CD14-positive monocyte (primary cell): Measurements from ENCODE around the gene GSTM2. TPM values are rescaled to one million over a fixed set of nuclear protein-coding genes. Genes with fewer than 3 reads are reported as not detected.

Source experiments
- DNase-seq, 3 donors: peaks; one replicate each; pipeline ENCODE4 v3.0.0-alpha.2; 2011 to 2022
- H2AFZ ChIP-seq: 2 replicates; pipeline ENCODE4 v1.6.0; 2012; ENCODE audit warnings: mild to moderate bottlenecking, low read depth, low read length, inconsistent platforms; ENCODE audit not compliant: insufficient read depth, poor library complexity, severe bottlenecking
- H3K27ac ChIP-seq, 2 donors: 1 replicate in 1 of 2; 2 replicates in 1 of 2; pipeline ENCODE4 v1.5.1; 2012 to 2013; ENCODE audit warnings: low read length in 2 of 2, control low read depth in 1 of 2, inconsistent platforms in 1 of 2, low read depth in 1 of 2, mild to moderate bottlenecking in 1 of 2
- H3K27me3 ChIP-seq, 2 donors: one replicate each; pipeline versions ENCODE4 v1.6.0 to v1.6.1; 2011 to 2013; ENCODE audit warnings: low read length in 2 of 2; ENCODE audit not compliant: control insufficient read depth in 2 of 2, insufficient read depth in 2 of 2
- H3K36me3 ChIP-seq, 2 donors: replicated peaks in 1 of 2; 1 replicate in 1 of 2; 2 replicates in 1 of 2; pipeline versions ENCODE4 v1.5.1 to v1.6.1; 2012 to 2013; ENCODE audit warnings: low read length in 2 of 2, control low read depth in 1 of 2, inconsistent platforms in 1 of 2, mild to moderate bottlenecking in 1 of 2; ENCODE audit not compliant: insufficient read depth in 2 of 2, control insufficient read depth in 1 of 2
- H3K4me1 ChIP-seq, 2 donors: 1 replicate in 1 of 2; 2 replicates in 1 of 2; pipeline versions ENCODE4 v1.5.1 to v1.6.1; 2012 to 2013; ENCODE audit warnings: low read length in 2 of 2, control low read depth in 1 of 2, inconsistent platforms in 1 of 2, mild to moderate bottlenecking in 1 of 2, moderate library complexity in 1 of 2; ENCODE audit not compliant: insufficient read depth in 2 of 2, control insufficient read depth in 1 of 2
- H3K4me2 ChIP-seq: replicated peaks from 2 replicates; pipeline ENCODE3; 2012; ENCODE audit warnings: low read length, moderate library complexity, mild to moderate bottlenecking; ENCODE audit not compliant: poor library complexity, severe bottlenecking; ENCODE audit errors: extremely low read depth
- H3K4me3 ChIP-seq, 3 experiments: fragments of 200-600 bp in 1 of 3; sonication (generic) in 1 of 3; replicated peaks in 1 of 3; 1 replicate in 2 of 3; 2 replicates in 1 of 3; pipeline ENCODE4 v1.5.1; 2011 to 2013; ENCODE audit warnings: low read length in 3 of 3, mild to moderate bottlenecking in 3 of 3, control low read depth in 2 of 3, low read depth in 2 of 3, inconsistent platforms in 1 of 3, moderate library complexity in 1 of 3
- H3K79me2 ChIP-seq: 2 replicates; pipeline ENCODE4 v1.6.0; 2012; ENCODE audit warnings: mild to moderate bottlenecking, control low read depth, inconsistent platforms, low read length, moderate library complexity; ENCODE audit not compliant: insufficient read depth
- H3K9ac ChIP-seq: 2 replicates; pipeline ENCODE4 v1.6.0; 2017; ENCODE audit warnings: low read length, mild to moderate bottlenecking; ENCODE audit not compliant: insufficient read depth, poor library complexity, severe bottlenecking
- H3K9me3 ChIP-seq, 2 donors: replicated peaks in 1 of 2; 1 replicate in 1 of 2; 2 replicates in 1 of 2; pipeline versions ENCODE4 v1.5.1 to v1.6.1; 2012 to 2013; ENCODE audit warnings: low read length in 2 of 2, control low read depth in 1 of 2; ENCODE audit not compliant: control insufficient read depth in 1 of 2, insufficient read depth in 1 of 2
- H4K20me1 ChIP-seq: 2 replicates; pipeline ENCODE4 v1.6.0; 2012; ENCODE audit warnings: mild to moderate bottlenecking, low read length, control low read depth, moderate library complexity; ENCODE audit not compliant: insufficient read depth
- H3K27ac Mint-ChIP-seq, 7 donors: one replicate each; pipeline ENCODE4 v1.8.0; 2020; ENCODE audit warnings: mild to moderate bottlenecking in 7 of 7, mixed read lengths in 7 of 7, moderate library complexity in 6 of 7, inconsistent platforms in 2 of 7
- H3K27me3 Mint-ChIP-seq, 3 donors: one replicate each; pipeline ENCODE4 v1.8.0; 2021 to 2022; ENCODE audit warnings: low read depth in 3 of 3, mild to moderate bottlenecking in 3 of 3, mixed read lengths in 3 of 3, moderate library complexity in 3 of 3, inconsistent platforms in 1 of 3
- H3K36me3 Mint-ChIP-seq, 2 donors: one replicate each; pipeline ENCODE4 v1.8.0; 2020; ENCODE audit warnings: mixed read lengths in 2 of 2, inconsistent platforms in 1 of 2, mild to moderate bottlenecking in 1 of 2
- H3K4me1 Mint-ChIP-seq: one replicate; pipeline ENCODE4 v1.8.0; 2020; ENCODE audit warnings: mild to moderate bottlenecking, mixed read lengths
- H3K4me3 Mint-ChIP-seq, 2 donors: one replicate each; pipeline ENCODE4 v1.8.0; 2020; ENCODE audit warnings: mild to moderate bottlenecking in 2 of 2, mixed read lengths in 2 of 2, moderate library complexity in 1 of 2
- H3K9me3 Mint-ChIP-seq, 7 donors: one replicate each; pipeline ENCODE4 v1.8.0; 2020 to 2022; ENCODE audit warnings: mixed read lengths in 7 of 7, mild to moderate bottlenecking in 6 of 7, moderate library complexity in 6 of 7, inconsistent platforms in 2 of 7
- CTCF ChIP-seq: fragments of 200-600 bp; IDR thresholded peaks from one replicate; pipeline ENCODE4 v1.8.0; 2022; ENCODE audit warnings: antibody characterized with exemption, mild to moderate bottlenecking
- WGBS: methylation state at CpG from one replicate; pipeline ENCODE4 v1.1.5; 2013; ENCODE audit warnings: missing lambda C conversion rate; ENCODE audit not compliant: insufficient coverage; 5-methylcytosine and 5-hydroxymethylcytosine counted together
- intact Hi-C, 2 donors: fragments of 100-400 bp; cut with micrococcal nuclease; formaldehyde crosslinking; loops; one replicate each; pipeline versions ENCODE4 v1.15.0 to v1.15.1; 2023
- polyA plus RNA-seq, 3 donors: library from polyadenylated mRNA; depleted of rRNA in 1 of 3; unstranded in 2 of 3; stranded (reverse) in 1 of 3; fragments of 300-500 nt in 2 of 3; fragments of >200 nt in 1 of 3; fragmentation: Illumina TruSeq in 2 of 3; gene quantifications; 1 replicate in 2 of 3; 2 replicates in 1 of 3; pipeline ENCODE4 v1.2.3, GENCODE V29; 2012 to 2021

GSTM2 gene
- polyA plus RNA-seq, 3 donors: 1.5 to 12.0 (median 6.3) TPM

- H4K20me1 ChIP-seq: peaks cover 4% of the 10 kb centered on the region
- H3K27me3 ChIP-seq: no peaks in the 10 kb centered on the region
- peaks cover 25% of the 10 kb centered on the region for H3K4me1 Mint-ChIP-seq
- peaks cover 1 to 14% (median 6%) of the 10 kb centered on the region in 3 donors for H3K27me3 Mint-ChIP-seq
- intact Hi-C loops: loop anchor here in 1 of 2 donors (5.0 kb wide), 1 partner anchor 40 kb away; no protein-coding TSS in a partner anchor
- peaks cover 2 to 5% of the 10 kb centered on the region in 2 donors for H3K36me3 ChIP-seq
- H3K4me2 ChIP-seq: no peak overlapping the region
- H3K4me3 ChIP-seq: no peak overlapping the region
- no CpG with 5 or more reads among the region's 7 CpGs for WGBS
- H2AFZ ChIP-seq: no peak overlapping the region
- H3K27ac Mint-ChIP-seq: peak overlapping the region in 1 of 7 donors; percentile 36
- H3K27ac ChIP-seq: no peak overlapping the region
- H3K4me3 Mint-ChIP-seq: no peak overlapping the region
- no peaks in the 10 kb centered on the region for H3K9me3 Mint-ChIP-seq
- H3K4me1 ChIP-seq: peaks cover 20 to 25% of the 10 kb centered on the region in 2 donors
- no peak for TF ChIP-seq CTCF
- no peak overlapping the region for H3K9ac ChIP-seq
- DNase-seq: peak in 1 of 3 donors; percentile 1
- H3K9me3 ChIP-seq: no peaks in the 10 kb centered on the region
- peaks cover 2 to 4% of the 10 kb centered on the region in 2 donors for H3K36me3 Mint-ChIP-seq
- H3K79me2 ChIP-seq: no peaks in the 10 kb centered on the region
Observed at GRCh38 chr1:109637446-109637845, 30.4 kb upstream of the GSTM2 start.

GRCh38 chr1:109639063-109639840, 28.6 kb upstream of the GSTM2 start:
- Histone ChIP-seq H3K36me3 (no peaks in the 10 kb centered on the region), H3K27me3 (no peaks in the 10 kb centered on the region), H4K20me1 (no peaks in the 10 kb centered on the region), H3K79me2 (no peaks in the 10 kb centered on the region), H2AFZ (no peak overlapping the region), H3K4me3 (no peak overlapping the region), H3K4me1 (peaks cover 20 to 30% of the 10 kb centered on the region in 2 donors), H3K4me2 (no peak overlapping the region), H3K27ac (no peak overlapping the region), H3K9me3 (no peaks in the 10 kb centered on the region), H3K9ac (no peak overlapping the region)
- WGBS: 96% methylated on average over 3 of the region's 9 CpGs
- Mint-ChIP-seq H3K27me3 (peaks cover 1 to 11% (median 6%) of the 10 kb centered on the region in 3 donors), H3K36me3 (peaks cover 0 to 2% of the 10 kb centered on the region in 2 donors), H3K9me3 (no peaks in the 10 kb centered on the region), H3K27ac (no peak overlapping the region), H3K4me3 (no peak overlapping the region), H3K4me1 (peaks cover 33% of the 10 kb centered on the region)
- intact Hi-C loops: loop anchor here in 1 of 2 donors (5.0 kb wide), 1 partner anchor 42 kb away; no protein-coding TSS in a partner anchor
- TF ChIP-seq CTCF: no peak
- peak in 1 of 3 donors; percentile 4 for DNase-seq
